Small intestine (tissue), 7 donors: ENCODE measurements around the gene CYB561A3. TPM values are rescaled to one million over a fixed set of nuclear protein-coding genes. Genes with fewer than 3 reads are reported as not detected.

Experiments
- DNase-seq, 2 donors: peaks; one replicate each; pipeline versions ENCODE4 v3.0.0 to v3.0.0-alpha.2; 2013
- FAIRE-seq: peaks from 2 replicates; lab custom pipeline; 2012; peaks lifted over from hg19 to GRCh38; lab: Jason Lieb, UNC
- H3K27ac ChIP-seq, 3 donors: one replicate each; pipeline ENCODE4 v1.5.1; 2013; ENCODE audit warnings: low read length in 2 of 3, mild to moderate bottlenecking in 2 of 3, control low read depth in 1 of 3, inconsistent platforms in 1 of 3, low read depth in 1 of 3, moderate library complexity in 1 of 3
- H3K27me3 ChIP-seq, 3 donors: one replicate each; pipeline ENCODE4 v1.6.1; 2013; ENCODE audit warnings: low read length in 3 of 3, inconsistent platforms in 1 of 3; ENCODE audit not compliant: control insufficient read depth in 3 of 3, insufficient read depth in 3 of 3
- H3K36me3 ChIP-seq, 3 donors: one replicate each; pipeline ENCODE4 v1.6.1; 2013; ENCODE audit warnings: low read length in 3 of 3, inconsistent platforms in 1 of 3, low read depth in 1 of 3, mild to moderate bottlenecking in 1 of 3, moderate library complexity in 1 of 3; ENCODE audit not compliant: control insufficient read depth in 3 of 3, insufficient read depth in 2 of 3
- H3K4me1 ChIP-seq, 3 donors: one replicate each; pipeline ENCODE4 v1.6.1; 2013; ENCODE audit warnings: low read length in 2 of 3, inconsistent platforms in 1 of 3, low read depth in 1 of 3, mild to moderate bottlenecking in 1 of 3, moderate library complexity in 1 of 3; ENCODE audit not compliant: control insufficient read depth in 3 of 3, insufficient read depth in 2 of 3
- H3K4me3 ChIP-seq, 3 donors: one replicate each; pipeline ENCODE4 v1.5.1; 2013; ENCODE audit warnings: low read length in 3 of 3, control low read depth in 1 of 3, inconsistent platforms in 1 of 3, low read depth in 1 of 3, mild to moderate bottlenecking in 1 of 3, moderate library complexity in 1 of 3
- H3K9me3 ChIP-seq, 2 donors: one replicate each; pipeline ENCODE4 v1.6.1; 2013; ENCODE audit warnings: low read depth in 1 of 2, low read length in 1 of 2; ENCODE audit not compliant: control insufficient read depth in 2 of 2, insufficient read depth in 1 of 2
- WGBS, 3 donors: extraction: QIAGEN DNeasy Blood & Tissue Kit; methylation state at CpG; one replicate each; pipeline ENCODE4 v1.1.7; 2013; 5-methylcytosine and 5-hydroxymethylcytosine counted together
- polyA plus RNA-seq, 4 donors: library from polyadenylated mRNA; stranded (reverse) in 3 of 4; unstranded in 1 of 4; fragments of 200-250 nt in 3 of 4; fragments of 120-200 nt in 1 of 4; gene quantifications; one replicate each; pipeline versions ENCODE4 v1.2.1 to v1.2.3, GENCODE V29; 2013
- donor health status: healthy with polysubstance abuse.
- donor health status: control.
- donor health status: control.
- donor health status: Bipolar disorder and iron deficiency.
- donor health status: healthy.

The CYB561A3 gene
- polyA plus RNA-seq, 4 donors, result 30.8 to 48.4 (median 32.0) TPM

- FAIRE-seq, result no peak
- WGBS, 3 donors, result 91 to 94% (median 92%) methylated on average over 25 to 26 of the region's 26 CpGs
- Histone ChIP-seq H3K27ac (no peak overlapping the region), H3K36me3 (peaks cover 0 to 77% (median 18%) of the 10 kb centered on the region in 3 donors), H3K27me3 (no peaks in the 10 kb centered on the region), H3K9me3 (no peaks in the 10 kb centered on the region), H3K4me1 (peaks cover 0 to 22% (median 2%) of the 10 kb centered on the region in 3 donors), H3K4me3 (no peak overlapping the region)
- DNase-seq, result no peak
Observed at GRCh38 chr11:61338783-61339489, 22.7 kb downstream of the CYB561A3 start.

GRCh38 chr11:61337706-61338470 is 23.8 kb downstream of the CYB561A3 start:
- DNase-seq (no peak), FAIRE-seq (no peak)
- Histone ChIP-seq H3K9me3 (no peaks in the 10 kb centered on the region), H3K36me3 (peaks cover 0 to 67% (median 14%) of the 10 kb centered on the region in 3 donors), H3K27ac (no peak overlapping the region), H3K27me3 (no peaks in the 10 kb centered on the region), H3K4me1 (peaks cover 0 to 28% (median 2%) of the 10 kb centered on the region in 3 donors), H3K4me3 (no peak overlapping the region)
- WGBS, 3 donors, result 93 to 96% (median 95%) methylated on average over 15 of the region's 15 CpGs

- Histone ChIP-seq H3K4me3 (peak overlapping the region in 2 of 3 donors; percentile 11 to 77), H3K9me3 (no peaks in the 10 kb centered on the region), H3K27ac (peak overlapping the region; percentile 53 to 90 (median 61)), H3K27me3 (no peaks in the 10 kb centered on the region), H3K4me1 (peaks cover 5 to 30% (median 5%) of the 10 kb centered on the region in 3 donors), H3K36me3 (peaks cover 0 to 52% (median 12%) of the 10 kb centered on the region in 3 donors)
- WGBS, 3 donors, result 32% methylated on average over 8 of the region's 8 CpGs
- DNase-seq (peak; percentile 87 to 92), FAIRE-seq (no peak)
Observed at GRCh38 chr11:61336171-61336935, 25.3 kb downstream of the CYB561A3 start.

- 7 to 51% (median 42%) methylated on average over 1 of the region's 1 CpG for WGBS, 3 donors
- no peaks in the 10 kb centered on the region for H3K27me3 ChIP-seq
- H3K4me3 ChIP-seq, result peak overlapping the region in 2 of 3 donors; percentile 52 to 77
- no peak for FAIRE-seq
- DNase-seq, result peak in 1 of 2 donors; percentile 43
- H3K36me3 ChIP-seq, result peaks cover 0 to 46% (median 12%) of the 10 kb centered on the region in 3 donors
- H3K9me3 ChIP-seq, result no peaks in the 10 kb centered on the region
- H3K27ac ChIP-seq, result peak overlapping the region; percentile 75 to 94 (median 84)
- H3K4me1 ChIP-seq, result peaks cover 6 to 31% (median 7%) of the 10 kb centered on the region in 3 donors
Observed at GRCh38 chr11:61335355-61335710, 26.3 kb downstream of the CYB561A3 start.

GRCh38 chr11:61334434-61335354 is 27.0 kb downstream of the CYB561A3 start:
- H3K36me3 ChIP-seq, result peaks cover 2 to 45% (median 11%) of the 10 kb centered on the region in 3 donors
- H3K27ac ChIP-seq, result peak overlapping the region; percentile 75 to 94 (median 84)
- H3K27me3 ChIP-seq, result no peaks in the 10 kb centered on the region
- peak overlapping the region in 2 of 3 donors; percentile 52 to 77 for H3K4me3 ChIP-seq
- WGBS, 3 donors, result 27 to 70% (median 35%) methylated on average over 16 of the region's 16 CpGs
- DNase-seq, result peak; percentile 85 to 95
- no peaks in the 10 kb centered on the region for H3K9me3 ChIP-seq
- no peak for FAIRE-seq
- peaks cover 6 to 31% (median 7%) of the 10 kb centered on the region in 3 donors for H3K4me1 ChIP-seq

GRCh38 chr11:61333550-61334433 is 27.9 kb downstream of the CYB561A3 start:
- peak overlapping the region; percentile 65 to 90 (median 72) for H3K4me3 ChIP-seq
- H3K36me3 ChIP-seq, result peaks cover 8 to 40% (median 12%) of the 10 kb centered on the region in 3 donors
- peak in 1 of 2 donors; percentile 32 for DNase-seq
- no peak for FAIRE-seq
- H3K9me3 ChIP-seq, result no peaks in the 10 kb centered on the region
- peak overlapping the region; percentile 84 to 94 (median 91) for H3K27ac ChIP-seq
- H3K4me1 ChIP-seq, result peaks cover 6 to 31% (median 7%) of the 10 kb centered on the region in 3 donors
- H3K27me3 ChIP-seq, result no peaks in the 10 kb centered on the region
- WGBS, 3 donors, result 4 to 20% (median 11%) methylated on average over 19 of the region's 19 CpGs
